Keratinocyte (primary cell): ENCODE data around the gene MAP3K4. TPM values are rescaled to one million over a fixed set of nuclear protein-coding genes. Genes with fewer than 3 reads are reported as not detected.

Source experiments
- DNase-seq: peaks from one replicate; pipeline ENCODE4 v3.0.0-alpha.2; 2011; ENCODE audit warnings: low read depth, missing footprints, low spot score
- FAIRE-seq: peaks from 2 replicates; lab custom pipeline; 2011; peaks lifted over from hg19 to GRCh38; lab: Jason Lieb, UNC
- H2AFZ ChIP-seq: 2 replicates; pipeline ENCODE4 v1.6.0; 2012; ENCODE audit warnings: low read length, control low read depth, inconsistent platforms; ENCODE audit not compliant: control insufficient read depth
- H3K27ac ChIP-seq: 2 replicates; pipeline ENCODE4 v1.5.1; 2011; ENCODE audit warnings: low read length; ENCODE audit not compliant: control insufficient read depth, insufficient read depth
- H3K27me3 ChIP-seq: 3 replicates; pipeline ENCODE4 v1.6.0; 2011; ENCODE audit warnings: low read length; ENCODE audit not compliant: control insufficient read depth, insufficient read depth; ENCODE audit errors: extremely low read depth
- H3K36me3 ChIP-seq, 2 experiments: 2 replicates in 1 of 2; 3 replicates in 1 of 2; pipeline ENCODE4 v1.5.1; 2011; ENCODE audit warnings: low read length in 2 of 2, mild to moderate bottlenecking in 1 of 2; ENCODE audit not compliant: control insufficient read depth in 2 of 2, insufficient read depth in 2 of 2; ENCODE audit errors: extremely low read depth in 1 of 2
- H3K4me1 ChIP-seq: 3 replicates; pipeline ENCODE4 v1.5.1; 2011; ENCODE audit warnings: low read length; ENCODE audit not compliant: control insufficient read depth, insufficient read depth; ENCODE audit errors: extremely low read depth
- H3K4me2 ChIP-seq: 3 replicates; pipeline ENCODE4 v1.6.0; 2011; ENCODE audit warnings: low read depth, low read length; ENCODE audit not compliant: control insufficient read depth, insufficient read depth; ENCODE audit errors: extremely low read depth
- H3K4me3 ChIP-seq, 3 experiments: fragments of 200-600 bp in 1 of 3; sonication (generic) in 1 of 3; 2 replicates in 2 of 3; 3 replicates in 1 of 3; pipeline ENCODE4 v1.5.1; 2011 to 2016; ENCODE audit warnings: low read length in 3 of 3, mild to moderate bottlenecking in 3 of 3, control low read depth in 2 of 3, inconsistent platforms in 1 of 3, low read depth in 1 of 3, mixed read lengths in 1 of 3, mixed run types in 1 of 3, moderate library complexity in 1 of 3; ENCODE audit not compliant: control insufficient read depth in 2 of 3, insufficient read depth in 2 of 3; ENCODE audit errors: extremely low read depth in 1 of 3
- H3K79me2 ChIP-seq: 2 replicates; pipeline ENCODE4 v1.6.0; 2012; ENCODE audit warnings: low read length; ENCODE audit not compliant: control insufficient read depth, insufficient read depth
- H3K9ac ChIP-seq: 3 replicates; pipeline ENCODE4 v1.6.0; 2011; ENCODE audit warnings: low read length; ENCODE audit not compliant: control insufficient read depth, insufficient read depth; ENCODE audit errors: extremely low read depth
- H3K9me1 ChIP-seq: 3 replicates; pipeline ENCODE4 v1.6.0; 2011; ENCODE audit warnings: low read length; ENCODE audit not compliant: control insufficient read depth, insufficient read depth; ENCODE audit errors: extremely low read depth
- H3K9me3 ChIP-seq: 2 replicates; pipeline ENCODE4 v1.5.1; 2012; ENCODE audit warnings: low read depth, low read length; ENCODE audit not compliant: control insufficient read depth
- H4K20me1 ChIP-seq: 3 replicates; pipeline ENCODE4 v1.6.0; 2011; ENCODE audit warnings: low read length; ENCODE audit not compliant: control insufficient read depth, insufficient read depth; ENCODE audit errors: extremely low read depth
- EZH2 ChIP-seq: IDR thresholded peaks from one replicate; pipeline ENCODE4 v1.6.1; 2012; ENCODE audit warnings: inconsistent platforms, mild to moderate bottlenecking, low read length, moderate library complexity
- dilution Hi-C: fragments of 300-500 bp; cut with MboI; formaldehyde crosslinking; loops from one replicate; pipeline ENCODE4 v1.7.0; 2020; ENCODE audit warnings: low sequenced_read_pairs; ENCODE audit not compliant: extremely low pct_ligation_motif_present
- polyA plus RNA-seq, 5 experiments: library from polyadenylated mRNA; depleted of rRNA in 3 of 5; stranded (reverse) in 3 of 5; stranded (forward) in 1 of 5; unstranded in 1 of 5; fragments of >200 nt; gene quantifications; 1 replicate in 1 of 5; 2 replicates in 3 of 5; 3 replicates in 1 of 5; pipeline versions ENCODE4 v1.2.1 to v1.2.3, GENCODE V29; 2011 to 2012; ENCODE audit warnings: missing spikeins in 2 of 5, low read depth in 1 of 5, low replicate concordance in 1 of 5
- TF ChIP-seq, protein P1 (sequence below), 3 experiments: IDR thresholded peaks in 1 of 3; conservative IDR thresholded peaks in 1 of 3; optimal IDR thresholded peaks in 1 of 3; 2 replicates in 2 of 3; 3 replicates in 1 of 3; pipeline versions ENCODE3 to v1.5.1; 2011; ENCODE audit warnings: low read length in 3 of 3, mild to moderate bottlenecking in 3 of 3, moderate library complexity in 2 of 3, control low read depth in 1 of 3, inconsistent platforms in 1 of 3; ENCODE audit not compliant: insufficient read depth in 2 of 3; ENCODE audit errors: extremely low read depth in 1 of 3

MAP3K4 gene
- polyA plus RNA-seq, 1 donor (not counting 4 experiments of a cell fraction or from before 2014, with no cell fraction given): 12.8 TPM

DNA sequence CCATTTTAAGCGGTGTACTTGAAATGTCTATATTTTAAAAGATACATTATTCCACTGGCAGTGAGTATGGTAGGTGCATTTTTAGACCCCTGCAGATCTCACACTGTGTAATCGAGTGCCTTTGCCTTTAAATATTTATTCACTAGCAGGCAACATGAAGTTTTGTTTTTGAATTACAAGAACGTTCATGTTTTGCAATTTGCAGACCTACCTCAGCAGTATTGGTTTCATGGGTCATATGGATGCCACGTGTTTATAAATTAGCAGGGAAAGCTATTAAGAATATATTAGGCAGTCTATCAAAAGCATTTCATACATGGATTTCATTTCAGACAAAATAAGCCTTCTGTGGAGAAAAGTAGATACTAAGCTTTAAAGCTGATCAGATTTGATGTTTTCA lies 7.2 kb downstream of the MAP3K4 start:
- H3K79me2 ChIP-seq: peaks cover 70% of the 10 kb centered on the region
- H3K4me3 ChIP-seq: no peak overlapping the region
- DNase-seq (no peak), FAIRE-seq (no peak)
- no peak overlapping the region for H3K4me2 ChIP-seq
- H3K27ac ChIP-seq: no peak overlapping the region
- no peak overlapping the region for H2AFZ ChIP-seq
- peaks cover 0 to 5% of the 10 kb centered on the region in 2 experiments for H3K36me3 ChIP-seq
- no peaks in the 10 kb centered on the region for H4K20me1 ChIP-seq
- no peaks in the 10 kb centered on the region for H3K9me3 ChIP-seq
- TF ChIP-seq EZH2: no peak
- TF ChIP-seq, protein P1, sequence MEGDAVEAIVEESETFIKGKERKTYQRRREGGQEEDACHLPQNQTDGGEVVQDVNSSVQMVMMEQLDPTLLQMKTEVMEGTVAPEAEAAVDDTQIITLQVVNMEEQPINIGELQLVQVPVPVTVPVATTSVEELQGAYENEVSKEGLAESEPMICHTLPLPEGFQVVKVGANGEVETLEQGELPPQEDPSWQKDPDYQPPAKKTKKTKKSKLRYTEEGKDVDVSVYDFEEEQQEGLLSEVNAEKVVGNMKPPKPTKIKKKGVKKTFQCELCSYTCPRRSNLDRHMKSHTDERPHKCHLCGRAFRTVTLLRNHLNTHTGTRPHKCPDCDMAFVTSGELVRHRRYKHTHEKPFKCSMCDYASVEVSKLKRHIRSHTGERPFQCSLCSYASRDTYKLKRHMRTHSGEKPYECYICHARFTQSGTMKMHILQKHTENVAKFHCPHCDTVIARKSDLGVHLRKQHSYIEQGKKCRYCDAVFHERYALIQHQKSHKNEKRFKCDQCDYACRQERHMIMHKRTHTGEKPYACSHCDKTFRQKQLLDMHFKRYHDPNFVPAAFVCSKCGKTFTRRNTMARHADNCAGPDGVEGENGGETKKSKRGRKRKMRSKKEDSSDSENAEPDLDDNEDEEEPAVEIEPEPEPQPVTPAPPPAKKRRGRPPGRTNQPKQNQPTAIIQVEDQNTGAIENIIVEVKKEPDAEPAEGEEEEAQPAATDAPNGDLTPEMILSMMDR (optimal IDR thresholded peaks at IDR 0.05 in 1 of 3, IDR thresholded peaks at IDR 0.05 in 1 of 3, conservative IDR thresholded peaks at IDR 0.05 in 1 of 3; ENCODE audit: extremely low read depth in 1 of 3, insufficient read depth in 2 of 3, low read length in 3 of 3): no peak
- no peaks in the 10 kb centered on the region for H3K27me3 ChIP-seq
- no peak overlapping the region for H3K9ac ChIP-seq
- dilution Hi-C loops: no loop called here
- H3K4me1 ChIP-seq: peaks cover 32% of the 10 kb centered on the region
- no peaks in the 10 kb centered on the region for H3K9me1 ChIP-seq

DNA sequence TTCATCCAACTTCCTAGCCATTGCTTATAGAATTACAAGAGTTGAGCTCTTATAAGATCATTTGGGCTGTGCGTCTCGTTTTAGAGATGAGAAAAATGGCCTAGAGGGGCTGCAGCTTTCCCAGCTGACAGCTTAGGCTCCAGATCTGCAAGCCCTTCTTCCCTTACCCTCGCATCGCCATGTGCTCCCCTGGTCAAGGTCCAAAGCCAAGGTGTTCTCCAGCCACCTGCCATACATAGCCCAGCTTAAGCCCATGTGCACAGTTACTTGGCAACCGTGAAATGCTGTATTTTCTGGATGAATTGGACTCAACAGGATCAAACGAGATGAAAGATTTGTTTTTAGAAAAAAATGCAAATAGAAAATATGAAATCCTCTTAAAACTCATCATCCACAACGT lies 7.9 kb downstream of the MAP3K4 start:
- Histone ChIP-seq H4K20me1 (no peaks in the 10 kb centered on the region), H3K79me2 (peaks cover 67% of the 10 kb centered on the region), H3K36me3 (peaks cover 0 to 5% of the 10 kb centered on the region in 2 experiments), H3K9ac (no peak overlapping the region), H3K27ac (no peak overlapping the region), H3K9me1 (no peaks in the 10 kb centered on the region), H3K4me2 (no peak overlapping the region), H3K4me3 (no peak overlapping the region), H3K27me3 (no peaks in the 10 kb centered on the region), H3K9me3 (no peaks in the 10 kb centered on the region), H2AFZ (no peak overlapping the region), H3K4me1 (peaks cover 32% of the 10 kb centered on the region)
- TF ChIP-seq, protein P1 (optimal IDR thresholded peaks at IDR 0.05 in 1 of 3, IDR thresholded peaks at IDR 0.05 in 1 of 3, conservative IDR thresholded peaks at IDR 0.05 in 1 of 3; ENCODE audit: extremely low read depth in 1 of 3, insufficient read depth in 2 of 3, low read length in 3 of 3): no peak
- no peak for TF ChIP-seq EZH2
- FAIRE-seq: no peak
- dilution Hi-C loops: no loop called here
- DNase-seq: no peak
